NCI-H2196 treated with DMSO at 0.1 percent for 48 hours (cell line): ENCODE results near the gene RABGAP1L.
"Not testable (repeated sequence)": the region's sequence is repeated elsewhere in the genome, so short reads cannot be mapped to it uniquely, and the experiment has no call there.

Experiments used
- DNase-seq: peaks from one replicate; lab custom pipeline; 2025; ENCODE audit not compliant: unreplicated experiment; lab: John Stamatoyannopoulos, UW

RABGAP1L gene

GRCh38 chr1:174159252-174160108 is at the start of gene RABGAP1L:
Gene RABGAP1L (plus strand): TSS chr1:174159520.
- peak; percentile 93 for DNase-seq

GRCh38 chr1:174110053-174110452 is 49.3 kb upstream of the RABGAP1L start:
- DNase-seq, result no peak

- DNase-seq, result no peak
These were observed 46.7 kb upstream of the RABGAP1L start for GRCh38 chr1:174112489-174113162.

- no peak for DNase-seq
These were observed 45.2 kb upstream of the RABGAP1L start for GRCh38 chr1:174114106-174114505.

- no peak for DNase-seq
These were observed 44.4 kb upstream of the RABGAP1L start for GRCh38 chr1:174114788-174115448.

GRCh38 chr1:174116042-174116441 is 43.3 kb upstream of the RABGAP1L start:
- DNase-seq, result no peak

- DNase-seq, result no peak
These were observed 40.6 kb upstream of the RABGAP1L start for GRCh38 chr1:174118751-174119150.

GRCh38 chr1:174122318-174122717 is 37.0 kb upstream of the RABGAP1L start:
- not testable (repeated sequence) for DNase-seq

GRCh38 chr1:174123843-174124242 is 35.5 kb upstream of the RABGAP1L start:
- no peak for DNase-seq

GRCh38 chr1:174127176-174127575 is 32.1 kb upstream of the RABGAP1L start:
- DNase-seq, result not testable (repeated sequence)

- no peak for DNase-seq
These were observed 28.2 kb upstream of the RABGAP1L start for GRCh38 chr1:174131032-174131638.

- DNase-seq, result no peak
These were observed 25.2 kb upstream of the RABGAP1L start for GRCh38 chr1:174134003-174134659.

- DNase-seq, result no peak
These were observed 24.1 kb upstream of the RABGAP1L start for GRCh38 chr1:174135211-174135610.

GRCh38 chr1:174136714-174137113 is 22.6 kb upstream of the RABGAP1L start:
- DNase-seq, result no peak

GRCh38 chr1:174142836-174143235 is 16.5 kb upstream of the RABGAP1L start:
- DNase-seq, result no peak

- DNase-seq, result not testable (repeated sequence)
These were observed 15.5 kb upstream of the RABGAP1L start for GRCh38 chr1:174143727-174144396.

- DNase-seq, result not testable (repeated sequence)
These were observed 14.9 kb upstream of the RABGAP1L start for GRCh38 chr1:174144397-174144783.

- DNase-seq, result no peak
These were observed 10.1 kb upstream of the RABGAP1L start for GRCh38 chr1:174149216-174149615.

- DNase-seq, result no peak
These were observed 8.8 kb upstream of the RABGAP1L start for GRCh38 chr1:174150499-174150898.

GRCh38 chr1:174152427-174152826 is 6.9 kb upstream of the RABGAP1L start:
- no peak for DNase-seq
